Kidney capillary endothelial cell (primary cell): ENCODE data around the gene NAA40.
"Not testable (repeated sequence)": the region's sequence is repeated elsewhere in the genome, so short reads cannot be mapped to it uniquely, and the experiment has no call there.

ENCODE experiments used
- DNase-seq: peaks from one replicate; pipeline ENCODE4 v3.0.0-alpha.2; 2018; ENCODE audit warnings: low spot score

Gene NAA40

GRCh38 chr11:63939397-63939891, 642 bp downstream of the NAA40 start:
- DNase-seq = no peak

GRCh38 chr11:63940786-63941185, 2.0 kb downstream of the NAA40 start:
- DNase-seq = no peak

DNA sequence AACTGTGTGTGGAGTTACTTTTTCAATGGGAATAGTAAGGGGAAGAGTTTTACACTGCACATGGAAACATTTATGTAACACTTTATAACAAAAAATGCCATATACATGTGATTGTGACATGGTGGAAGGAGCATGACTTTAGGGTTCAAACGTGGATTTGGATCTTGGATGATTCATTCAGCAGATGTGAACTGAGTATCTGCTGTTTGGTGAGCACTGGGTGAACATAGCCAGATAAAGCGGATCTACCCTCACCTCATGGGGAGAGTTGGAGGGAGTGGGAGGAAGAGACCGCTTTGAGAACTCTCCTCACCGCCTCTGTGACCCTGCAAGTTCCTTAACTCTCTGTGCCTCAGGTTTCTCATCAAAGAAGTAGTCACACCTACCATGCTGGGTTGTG, 3.1 kb downstream of the NAA40 start:
- DNase-seq = no peak

GRCh38 chr11:63942803-63943202, 4.0 kb downstream of the NAA40 start:
- no peak for DNase-seq

DNA sequence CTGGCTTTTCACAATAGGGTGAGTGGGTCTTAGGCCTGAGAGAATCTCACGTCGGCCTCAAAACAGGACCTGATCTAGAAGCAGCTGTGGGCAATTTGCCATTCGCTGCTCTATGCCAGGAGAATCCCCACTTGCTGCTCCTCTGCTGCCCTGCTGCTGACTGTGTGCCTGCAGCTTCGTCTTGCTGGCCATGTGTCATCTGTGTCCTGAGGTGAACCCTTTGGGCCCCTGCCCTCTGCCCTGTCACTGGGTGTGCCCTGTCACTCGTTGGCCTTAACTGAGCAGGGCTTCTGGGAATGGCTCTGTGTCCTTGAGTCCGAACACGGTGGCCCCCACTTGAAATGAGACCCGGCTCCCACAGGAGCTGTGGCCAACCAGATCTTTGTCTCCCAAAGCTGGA, 6.2 kb downstream of the NAA40 start:
- no peak for DNase-seq

DNA sequence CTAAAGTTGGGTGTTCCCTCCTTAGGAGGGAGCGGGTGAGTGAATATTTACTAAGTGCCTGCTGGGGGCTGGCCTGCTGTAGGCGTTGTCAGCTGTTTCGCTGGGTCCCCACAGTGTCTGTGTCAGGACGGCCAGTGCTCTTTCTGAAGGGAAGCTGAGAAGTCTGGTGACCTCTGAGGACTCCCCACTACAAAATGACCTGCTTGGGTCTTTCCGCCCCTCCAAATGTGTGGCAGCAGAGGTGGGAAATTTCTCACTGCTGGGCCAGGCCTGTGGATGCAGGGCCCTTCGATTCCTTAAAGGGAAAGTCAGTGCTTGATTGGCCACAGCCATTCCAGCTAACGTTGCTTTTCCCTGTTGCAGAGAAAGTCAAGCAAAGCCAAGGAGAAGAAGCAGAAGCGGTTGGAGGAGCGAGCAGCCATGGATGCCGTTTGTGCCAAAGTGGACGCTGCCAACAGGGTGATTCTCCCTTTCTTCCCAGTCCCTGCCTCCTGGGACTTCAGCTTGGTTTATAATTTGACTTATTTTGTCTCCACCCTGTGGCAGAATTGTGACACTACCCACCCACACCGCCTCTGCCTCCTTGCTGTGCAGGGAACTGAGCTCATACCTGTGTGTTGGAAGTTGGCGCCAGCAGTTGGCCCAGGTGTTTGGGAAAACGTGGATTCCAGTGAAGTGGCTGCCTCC, 6.8 kb downstream of the NAA40 start:
- peak; percentile 44 for DNase-seq

GRCh38 chr11:63951779-63952536, 13.2 kb downstream of the NAA40 start:
- DNase-seq = no peak

- no peak for DNase-seq
These were observed 13.8 kb downstream of the NAA40 start for GRCh38 chr11:63952570-63952969.

- DNase-seq = no peak
These were observed 19.2 kb downstream of the NAA40 start for GRCh38 chr11:63958008-63958407.

DNA sequence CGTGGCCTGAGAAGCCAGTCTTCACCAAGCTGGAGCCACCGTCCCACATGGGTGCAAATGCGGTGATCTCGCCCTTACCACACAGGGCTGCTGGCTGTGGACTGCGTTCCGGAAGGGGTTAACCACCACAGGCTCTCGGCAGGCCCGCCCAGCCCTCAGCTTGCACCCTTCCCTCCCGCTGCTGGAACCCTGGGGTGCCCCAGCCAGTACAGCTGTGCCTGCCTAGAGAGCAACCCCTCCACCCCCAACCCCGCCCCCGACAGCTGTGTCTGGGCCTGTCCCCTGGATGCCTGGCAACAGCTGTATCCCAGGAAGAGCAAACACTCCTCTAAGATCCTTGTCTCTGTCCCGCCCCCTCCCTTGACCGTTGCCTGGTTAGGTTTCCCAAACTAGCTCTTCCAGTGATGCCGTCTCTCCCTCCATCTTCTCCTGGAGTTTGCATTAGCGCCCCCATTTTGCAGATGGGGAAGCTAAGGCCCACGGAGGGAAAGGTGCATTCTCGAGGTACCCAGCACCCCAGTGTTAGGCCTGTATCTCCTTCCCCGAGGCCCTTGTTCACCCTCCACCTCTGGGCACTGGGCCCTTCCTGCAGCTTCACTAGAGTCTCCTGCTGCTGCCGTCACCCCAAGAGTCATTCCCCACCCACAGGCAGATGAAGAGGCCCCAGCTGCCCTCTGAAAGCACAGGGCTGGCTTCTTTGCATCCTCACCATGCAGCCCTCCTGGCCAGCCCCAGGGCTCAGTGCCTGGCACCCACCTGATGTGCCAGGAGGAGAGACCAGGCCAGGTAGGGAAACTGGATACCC, 23.0 kb downstream of the NAA40 start:
- no peak for DNase-seq

DNA sequence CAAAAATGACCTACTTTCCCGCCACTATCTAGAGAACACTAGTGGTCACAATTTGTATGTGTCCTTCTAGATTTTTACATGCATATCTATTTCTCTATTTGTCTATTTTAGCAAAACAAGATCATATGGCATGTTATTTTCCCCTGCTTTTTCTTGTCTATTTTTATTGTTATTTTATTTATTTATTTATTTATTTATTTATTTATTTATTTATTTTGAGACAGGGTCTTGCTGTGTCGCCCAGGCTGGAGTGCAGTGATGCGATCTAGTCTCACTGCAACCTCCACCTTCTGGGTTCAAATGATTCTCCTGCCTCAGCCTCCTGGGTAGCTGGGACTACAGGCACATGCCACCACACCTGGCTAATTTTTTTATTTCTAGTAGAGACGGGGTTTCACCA, 25.1 kb downstream of the NAA40 start:
- DNase-seq = not testable (repeated sequence)

GRCh38 chr11:63966444-63966843, 27.6 kb downstream of the NAA40 start:
- no peak for DNase-seq

DNA sequence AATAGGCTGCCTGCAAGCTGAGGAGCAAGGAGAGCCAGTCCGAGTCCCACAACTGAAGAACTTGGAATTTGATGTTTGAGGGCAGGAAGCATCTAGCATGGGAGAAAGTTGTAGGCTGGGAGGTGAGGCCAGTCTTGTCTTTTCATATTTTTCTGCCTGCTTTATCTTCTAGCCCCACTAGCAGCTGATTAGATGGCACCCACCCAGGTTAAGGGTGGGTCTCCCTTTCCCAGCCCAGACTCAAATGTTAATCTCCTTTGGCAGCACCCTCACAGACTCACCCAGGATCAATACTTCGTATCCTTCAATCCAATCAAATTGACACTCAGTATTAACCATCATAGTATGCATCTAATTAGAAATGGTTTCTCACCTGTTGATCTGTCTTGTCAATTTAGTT, 30.7 kb downstream of the NAA40 start:
- no peak for DNase-seq

DNA sequence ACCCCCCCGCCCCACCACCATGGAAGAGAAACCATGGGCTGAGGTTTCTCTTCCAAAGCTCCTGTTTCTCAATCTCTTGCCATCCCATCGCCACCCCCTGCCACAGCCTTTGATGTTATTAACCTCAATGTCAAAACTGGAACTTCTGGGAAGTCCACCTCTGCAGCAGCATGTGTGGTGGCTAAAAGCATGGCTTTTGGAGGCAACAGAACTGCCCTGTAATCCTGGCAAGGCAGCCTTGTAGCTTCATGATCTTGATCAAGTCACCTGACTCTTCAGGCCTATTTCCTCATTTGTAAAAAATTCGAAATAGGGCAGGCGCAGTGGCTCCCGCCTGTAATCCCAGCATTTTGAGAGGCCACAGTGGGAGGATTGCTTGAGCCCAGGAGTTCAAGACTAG, 32.1 kb downstream of the NAA40 start:
- DNase-seq = no peak

GRCh38 chr11:63973912-63974258, 35.1 kb downstream of the NAA40 start:
- not testable (repeated sequence) for DNase-seq

DNA sequence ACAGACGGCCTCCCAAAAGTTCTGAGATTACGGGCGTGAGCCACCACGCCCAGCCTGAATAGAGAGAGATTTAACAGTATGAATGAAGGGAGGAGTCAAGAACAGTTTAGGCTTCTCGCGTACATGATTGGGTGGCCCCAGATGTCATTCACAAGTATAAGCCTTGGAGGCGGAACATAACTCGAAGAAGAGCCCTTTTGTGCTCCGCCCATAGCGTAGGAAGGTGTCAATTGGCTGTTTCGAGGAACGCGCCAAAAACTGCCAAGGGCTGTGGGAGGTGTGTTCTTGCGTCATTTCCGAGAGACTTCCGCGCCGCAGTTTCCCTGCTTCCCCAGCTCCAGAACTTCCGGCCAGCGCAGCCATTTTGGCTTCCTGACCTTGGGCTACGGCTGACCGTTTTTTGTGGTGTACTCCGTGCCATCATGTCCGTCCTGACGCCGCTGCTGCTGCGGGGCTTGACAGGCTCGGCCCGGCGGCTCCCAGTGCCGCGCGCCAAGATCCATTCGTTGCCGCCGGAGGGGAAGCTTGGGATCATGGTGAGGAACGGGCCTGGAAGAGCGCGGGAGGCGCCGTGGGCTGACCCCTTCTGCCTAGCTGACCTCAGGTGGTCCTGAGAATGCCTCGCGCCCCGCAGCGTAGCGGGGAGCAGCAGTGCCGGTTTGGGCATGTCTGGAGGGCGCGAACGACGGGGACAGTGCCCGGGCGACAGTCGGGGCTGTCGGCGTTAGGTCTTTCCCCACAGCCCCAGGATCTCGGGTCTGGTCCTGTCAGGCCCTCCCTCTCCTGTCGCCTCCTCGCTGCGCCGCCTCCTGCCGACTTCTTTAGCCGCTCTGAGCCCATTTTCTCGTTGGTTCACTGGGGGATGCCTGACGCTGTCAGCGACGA, 35.7 kb downstream of the NAA40 start, which contains the start of gene COX8A:
Gene COX8A, plus strand, starts transcription at position 362 of the 885 bp plus-strand sequence. Its CDS starts 61 bp downstream, at position 423.
- DNase-seq = peak; percentile 100

- no peak for DNase-seq
These were observed 39.9 kb downstream of the NAA40 start for GRCh38 chr11:63978551-63979239.

DNA sequence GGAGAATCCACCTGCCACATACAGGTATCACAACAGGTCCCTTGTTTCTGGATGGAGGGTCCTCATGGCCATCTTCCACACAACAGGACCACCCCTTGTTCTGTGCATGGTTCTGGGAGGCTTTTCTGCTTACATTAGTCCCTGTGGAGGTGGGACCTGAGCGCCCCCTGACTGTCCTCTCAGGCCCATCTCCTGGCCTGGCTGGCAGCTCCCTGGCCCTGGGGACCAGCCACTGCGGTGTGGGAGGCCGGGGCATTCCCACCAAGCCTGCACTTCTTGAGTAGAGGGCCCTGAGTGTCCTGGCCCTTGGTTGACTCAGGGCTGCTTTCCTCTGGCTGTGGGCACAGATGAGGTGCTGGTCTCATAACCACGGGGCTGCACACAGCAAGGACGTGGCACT, 40.6 kb downstream of the NAA40 start:
- DNase-seq = no peak

- peak; percentile 30 for DNase-seq
These were observed 47.0 kb downstream of the NAA40 start for GRCh38 chr11:63985812-63986155.

DNA sequence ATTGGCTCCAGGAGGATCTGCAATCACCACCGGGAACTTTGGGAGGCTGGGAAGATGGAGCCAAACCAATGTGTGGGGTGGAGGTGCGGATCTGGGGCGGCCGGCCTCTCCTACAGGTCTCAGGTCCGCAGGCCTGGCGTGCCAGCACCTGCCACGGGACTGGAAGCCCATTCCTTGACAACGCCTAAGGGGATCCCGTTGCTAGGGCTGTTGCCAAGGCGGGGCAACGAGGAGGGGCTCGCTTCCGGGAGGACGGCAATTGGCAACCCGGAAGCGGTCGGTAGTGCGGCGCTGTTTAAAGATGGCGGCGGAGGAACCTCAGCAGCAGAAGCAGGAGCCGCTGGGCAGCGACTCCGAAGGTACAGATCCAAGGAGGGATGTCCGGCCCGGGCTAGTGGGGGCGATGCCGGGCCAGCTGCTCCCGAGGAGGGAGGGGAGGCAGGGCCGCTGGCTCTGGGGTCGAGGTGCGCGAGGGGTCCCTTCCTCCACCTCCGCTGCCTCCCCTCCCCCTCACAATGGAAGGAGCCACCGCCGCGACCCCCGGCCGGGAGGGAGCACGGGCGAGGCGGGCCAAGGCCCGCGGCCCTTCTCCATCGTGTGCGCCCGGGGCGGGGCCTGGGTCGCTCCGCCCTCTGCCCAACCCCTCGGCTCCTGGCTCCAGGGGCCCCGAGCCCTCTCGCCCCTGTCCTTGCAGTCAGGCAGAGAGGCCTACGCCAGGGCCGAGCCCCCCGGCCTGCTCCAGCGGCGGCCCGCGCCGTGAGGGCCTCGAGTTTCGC, 47.5 kb downstream of the NAA40 start, which contains the start of gene OTUB1:
Gene OTUB1, plus strand, starts transcription at position 283 of the 776 bp plus-strand sequence. Its CDS starts 19 bp downstream, at position 302.
- DNase-seq = peak; percentile 90
